ENCODE data around the gene LONRF2.

- TF ChIP-seq RAD21 (IDR thresholded peaks at IDR 0.05; ENCODE audit: low read depth) (no peak), SP1 (IDR thresholded peaks at IDR 0.05; ENCODE audit: low read depth) (no peak), ATF3 (IDR thresholded peaks at IDR 0.05) (no peak), POLR2A (IDR thresholded peaks at IDR 0.05; ENCODE audit: borderline replicate concordance, extremely low read depth, insufficient read depth, insufficient read length) (no peak), POLR2AphosphoS5 (IDR thresholded peaks at IDR 0.05; ENCODE audit: low read depth, low read length) (no peak), CEBPB (IDR thresholded peaks at IDR 0.05; ENCODE audit: low read depth) (no peak), JUND (IDR thresholded peaks at IDR 0.05) (no peak), REST (IDR thresholded peaks at IDR 0.05; ENCODE audit: low read depth) (no peak)
- TF ChIP-seq, protein P1, sequence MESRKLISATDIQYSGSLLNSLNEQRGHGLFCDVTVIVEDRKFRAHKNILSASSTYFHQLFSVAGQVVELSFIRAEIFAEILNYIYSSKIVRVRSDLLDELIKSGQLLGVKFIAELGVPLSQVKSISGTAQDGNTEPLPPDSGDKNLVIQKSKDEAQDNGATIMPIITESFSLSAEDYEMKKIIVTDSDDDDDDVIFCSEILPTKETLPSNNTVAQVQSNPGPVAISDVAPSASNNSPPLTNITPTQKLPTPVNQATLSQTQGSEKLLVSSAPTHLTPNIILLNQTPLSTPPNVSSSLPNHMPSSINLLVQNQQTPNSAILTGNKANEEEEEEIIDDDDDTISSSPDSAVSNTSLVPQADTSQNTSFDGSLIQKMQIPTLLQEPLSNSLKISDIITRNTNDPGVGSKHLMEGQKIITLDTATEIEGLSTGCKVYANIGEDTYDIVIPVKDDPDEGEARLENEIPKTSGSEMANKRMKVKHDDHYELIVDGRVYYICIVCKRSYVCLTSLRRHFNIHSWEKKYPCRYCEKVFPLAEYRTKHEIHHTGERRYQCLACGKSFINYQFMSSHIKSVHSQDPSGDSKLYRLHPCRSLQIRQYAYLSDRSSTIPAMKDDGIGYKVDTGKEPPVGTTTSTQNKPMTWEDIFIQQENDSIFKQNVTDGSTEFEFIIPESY (IDR thresholded peaks at IDR 0.05; ENCODE audit: extremely low read depth, insufficient replicate concordance, low read length), result no peak
- TF ChIP-seq, protein P2, sequence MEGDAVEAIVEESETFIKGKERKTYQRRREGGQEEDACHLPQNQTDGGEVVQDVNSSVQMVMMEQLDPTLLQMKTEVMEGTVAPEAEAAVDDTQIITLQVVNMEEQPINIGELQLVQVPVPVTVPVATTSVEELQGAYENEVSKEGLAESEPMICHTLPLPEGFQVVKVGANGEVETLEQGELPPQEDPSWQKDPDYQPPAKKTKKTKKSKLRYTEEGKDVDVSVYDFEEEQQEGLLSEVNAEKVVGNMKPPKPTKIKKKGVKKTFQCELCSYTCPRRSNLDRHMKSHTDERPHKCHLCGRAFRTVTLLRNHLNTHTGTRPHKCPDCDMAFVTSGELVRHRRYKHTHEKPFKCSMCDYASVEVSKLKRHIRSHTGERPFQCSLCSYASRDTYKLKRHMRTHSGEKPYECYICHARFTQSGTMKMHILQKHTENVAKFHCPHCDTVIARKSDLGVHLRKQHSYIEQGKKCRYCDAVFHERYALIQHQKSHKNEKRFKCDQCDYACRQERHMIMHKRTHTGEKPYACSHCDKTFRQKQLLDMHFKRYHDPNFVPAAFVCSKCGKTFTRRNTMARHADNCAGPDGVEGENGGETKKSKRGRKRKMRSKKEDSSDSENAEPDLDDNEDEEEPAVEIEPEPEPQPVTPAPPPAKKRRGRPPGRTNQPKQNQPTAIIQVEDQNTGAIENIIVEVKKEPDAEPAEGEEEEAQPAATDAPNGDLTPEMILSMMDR (IDR thresholded peaks at IDR 0.05 in 2 of 3, conservative IDR thresholded peaks at IDR 0.05 in 1 of 3; ENCODE audit: borderline replicate concordance in 1 of 3, insufficient read depth in 1 of 3, low read depth in 2 of 3, low read length in 2 of 3), result no peak
These were observed 60.3 kb downstream of the LONRF2 start for GRCh38 chr2:100262046-100262445.

Data from HCT116 (cell line).